ENCODE data around the gene EFHC1. TPM values are rescaled to one million over a fixed set of nuclear protein-coding genes. Genes with fewer than 3 reads are reported as not detected.

EFHC1 gene
- total and polyA plus RNA-seq, 4 donors = 15.7 to 81.7 (median 35.5) TPM

- no peak overlapping the region for H3K4me3 ChIP-seq
- no peak for DNase-seq
- no peak for TF ChIP-seq CTCF (IDR thresholded peaks at IDR 0.05; ENCODE audit: control extremely low read depth, extremely low read depth)
- ATAC-seq (ENCODE audit: insufficient read depth, low FRiP score) = no peak
- no peaks in the 10 kb centered on the region for H3K27me3 ChIP-seq (ENCODE audit: control insufficient read depth in 3 of 3, insufficient read depth in 3 of 3, low read length in 2 of 3)
- 87 to 92% methylated on average over 20 of the region's 20 CpGs for WGBS, 2 donors
- no peak overlapping the region for H3K9ac ChIP-seq (ENCODE audit: insufficient read depth in 1 of 2, low read length in 2 of 2)
- peaks cover 0 to 24% (median 7%) of the 10 kb centered on the region in 5 donors for H3K4me1 ChIP-seq (ENCODE audit: control insufficient read depth in 5 of 5, insufficient read depth in 5 of 5, low read length in 5 of 5)
- H3K36me3 ChIP-seq (ENCODE audit: control insufficient read depth in 4 of 4, insufficient read depth in 4 of 4, low read length in 4 of 4) = peaks cover 0 to 24% (median 14%) of the 10 kb centered on the region in 4 donors
- no peaks in the 10 kb centered on the region for H3K9me3 ChIP-seq (ENCODE audit: control insufficient read depth in 4 of 4, insufficient read depth in 3 of 4, low read length in 3 of 4)
- H3K27ac ChIP-seq (ENCODE audit: low read depth in 1 of 2, low read length in 1 of 2) = no peak overlapping the region
Observed at GRCh38 chr6:52502306-52503029, 82.3 kb downstream of the EFHC1 start.

GRCh38 chr6:52503323-52503747 is 83.2 kb downstream of the EFHC1 start:
- no peak for TF ChIP-seq CTCF (IDR thresholded peaks at IDR 0.05; ENCODE audit: control extremely low read depth, extremely low read depth)
- no peak for DNase-seq
- peak overlapping the region; percentile 73 to 85 for H3K27ac ChIP-seq (ENCODE audit: low read depth in 1 of 2, low read length in 1 of 2)
- ATAC-seq (ENCODE audit: insufficient read depth, low FRiP score) = no peak
- peaks cover 0 to 32% (median 19%) of the 10 kb centered on the region in 4 donors for H3K36me3 ChIP-seq (ENCODE audit: control insufficient read depth in 4 of 4, insufficient read depth in 4 of 4, low read length in 4 of 4)
- peaks cover 0 to 26% (median 7%) of the 10 kb centered on the region in 5 donors for H3K4me1 ChIP-seq (ENCODE audit: control insufficient read depth in 5 of 5, insufficient read depth in 5 of 5, low read length in 5 of 5)
- no peaks in the 10 kb centered on the region for H3K27me3 ChIP-seq (ENCODE audit: control insufficient read depth in 3 of 3, insufficient read depth in 3 of 3, low read length in 2 of 3)
- H3K4me3 ChIP-seq = no peak overlapping the region
- WGBS, 2 donors = 76 to 84% methylated on average over 5 of the region's 5 CpGs
- no peaks in the 10 kb centered on the region for H3K9me3 ChIP-seq (ENCODE audit: control insufficient read depth in 4 of 4, insufficient read depth in 3 of 4, low read length in 3 of 4)
- no peak overlapping the region for H3K9ac ChIP-seq (ENCODE audit: insufficient read depth in 1 of 2, low read length in 2 of 2)

GRCh38 chr6:52503851-52504781 is 84.0 kb downstream of the EFHC1 start:
- H3K9ac ChIP-seq (ENCODE audit: insufficient read depth in 1 of 2, low read length in 2 of 2) = no peak overlapping the region
- peak in 2 of 3 donors; percentile 23 to 51 for DNase-seq
- H3K27ac ChIP-seq (ENCODE audit: low read depth in 1 of 2, low read length in 1 of 2) = peak overlapping the region; percentile 73 to 85
- H3K4me3 ChIP-seq = no peak overlapping the region
- no peaks in the 10 kb centered on the region for H3K27me3 ChIP-seq (ENCODE audit: control insufficient read depth in 3 of 3, insufficient read depth in 3 of 3, low read length in 2 of 3)
- H3K9me3 ChIP-seq (ENCODE audit: control insufficient read depth in 4 of 4, insufficient read depth in 3 of 4, low read length in 3 of 4) = no peaks in the 10 kb centered on the region
- peaks cover 0 to 31% (median 22%) of the 10 kb centered on the region in 4 donors for H3K36me3 ChIP-seq (ENCODE audit: control insufficient read depth in 4 of 4, insufficient read depth in 4 of 4, low read length in 4 of 4)
- WGBS, 2 donors = 36 to 61% methylated on average over 20 to 24 of the region's 24 CpGs
- ATAC-seq (ENCODE audit: insufficient read depth, low FRiP score) = peak; percentile 81
- peaks cover 0 to 26% (median 5%) of the 10 kb centered on the region in 5 donors for H3K4me1 ChIP-seq (ENCODE audit: control insufficient read depth in 5 of 5, insufficient read depth in 5 of 5, low read length in 5 of 5)
- TF ChIP-seq CTCF (IDR thresholded peaks at IDR 0.05; ENCODE audit: control extremely low read depth, extremely low read depth) = no peak

All from lung (tissue), 12 donors.